ENCODE results near the gene DYNC1H1.

DNA sequence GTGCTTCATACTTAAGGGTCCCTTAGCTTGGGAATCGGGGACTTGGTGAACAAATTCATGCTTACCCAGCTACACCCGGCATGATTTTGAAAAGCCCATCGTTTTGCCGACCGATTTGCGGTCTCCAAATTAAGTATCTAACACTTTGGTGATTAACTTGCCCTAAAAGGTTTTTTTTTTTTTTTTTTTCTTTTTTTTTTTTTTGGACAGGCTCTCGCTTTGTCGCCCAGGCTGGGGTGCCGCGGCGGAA is 123.3 kb downstream of the DYNC1H1 start:
- no peak for TF ChIP-seq GATA2 (IDR thresholded peaks at IDR 0.05; ENCODE audit: low read depth, low read length)
- no peak for TF ChIP-seq GATA3 (IDR thresholded peaks at IDR 0.05; ENCODE audit: low read depth, low read length)

Measured in SH-SY5Y (cell line).